GM12801 (cell line): ENCODE data around the gene PLPP2.

Source experiments
- TF ChIP-seq, protein P1 (sequence below): IDR thresholded peaks from one replicate; pipeline ENCODE4 v1.5.1; 2011; ENCODE audit warnings: control low read depth; ENCODE audit not compliant: insufficient read length; ENCODE audit errors: extremely low read depth

The PLPP2 gene

DNA sequence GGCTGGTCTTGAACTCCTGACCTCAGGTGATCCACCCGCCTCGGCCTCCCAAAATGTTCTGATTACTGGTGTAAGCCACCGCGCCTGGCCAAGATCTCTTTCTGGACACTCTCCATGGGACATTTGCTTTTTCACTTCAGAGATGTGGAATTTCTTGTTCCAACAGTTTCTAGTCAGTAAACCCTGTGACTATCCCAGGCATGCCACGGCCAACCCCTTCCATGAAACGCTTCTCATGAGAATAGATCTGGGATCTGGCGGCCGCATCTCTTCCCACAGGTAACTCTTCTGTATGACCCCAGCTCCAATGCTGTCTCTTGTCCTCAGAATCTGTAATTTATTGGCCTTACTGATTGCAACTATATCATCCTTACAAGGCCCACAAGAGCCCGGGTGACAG is 16.2 kb downstream of the PLPP2 start:
- TF ChIP-seq, protein P1, sequence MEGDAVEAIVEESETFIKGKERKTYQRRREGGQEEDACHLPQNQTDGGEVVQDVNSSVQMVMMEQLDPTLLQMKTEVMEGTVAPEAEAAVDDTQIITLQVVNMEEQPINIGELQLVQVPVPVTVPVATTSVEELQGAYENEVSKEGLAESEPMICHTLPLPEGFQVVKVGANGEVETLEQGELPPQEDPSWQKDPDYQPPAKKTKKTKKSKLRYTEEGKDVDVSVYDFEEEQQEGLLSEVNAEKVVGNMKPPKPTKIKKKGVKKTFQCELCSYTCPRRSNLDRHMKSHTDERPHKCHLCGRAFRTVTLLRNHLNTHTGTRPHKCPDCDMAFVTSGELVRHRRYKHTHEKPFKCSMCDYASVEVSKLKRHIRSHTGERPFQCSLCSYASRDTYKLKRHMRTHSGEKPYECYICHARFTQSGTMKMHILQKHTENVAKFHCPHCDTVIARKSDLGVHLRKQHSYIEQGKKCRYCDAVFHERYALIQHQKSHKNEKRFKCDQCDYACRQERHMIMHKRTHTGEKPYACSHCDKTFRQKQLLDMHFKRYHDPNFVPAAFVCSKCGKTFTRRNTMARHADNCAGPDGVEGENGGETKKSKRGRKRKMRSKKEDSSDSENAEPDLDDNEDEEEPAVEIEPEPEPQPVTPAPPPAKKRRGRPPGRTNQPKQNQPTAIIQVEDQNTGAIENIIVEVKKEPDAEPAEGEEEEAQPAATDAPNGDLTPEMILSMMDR, result no peak

DNA sequence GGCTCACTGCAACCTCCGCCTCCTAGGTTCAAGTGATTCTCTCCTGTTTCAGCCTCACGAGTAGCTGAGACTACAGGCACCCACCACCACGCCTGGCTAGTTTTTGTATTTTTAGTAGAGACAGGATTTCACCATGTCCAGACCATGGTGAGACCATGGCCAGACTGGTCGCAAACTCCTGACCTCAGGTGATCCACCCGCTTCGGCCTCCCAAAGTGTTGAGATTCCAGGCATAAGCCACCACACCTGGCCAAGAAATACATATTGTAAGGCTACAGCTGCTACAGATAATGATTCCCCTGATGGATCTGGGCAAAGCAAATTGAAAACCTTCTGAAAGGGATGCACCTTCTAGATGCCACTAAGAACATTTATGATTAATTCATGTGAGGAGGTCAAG is 17.8 kb downstream of the PLPP2 start:
- TF ChIP-seq, protein P1, result no peak

DNA sequence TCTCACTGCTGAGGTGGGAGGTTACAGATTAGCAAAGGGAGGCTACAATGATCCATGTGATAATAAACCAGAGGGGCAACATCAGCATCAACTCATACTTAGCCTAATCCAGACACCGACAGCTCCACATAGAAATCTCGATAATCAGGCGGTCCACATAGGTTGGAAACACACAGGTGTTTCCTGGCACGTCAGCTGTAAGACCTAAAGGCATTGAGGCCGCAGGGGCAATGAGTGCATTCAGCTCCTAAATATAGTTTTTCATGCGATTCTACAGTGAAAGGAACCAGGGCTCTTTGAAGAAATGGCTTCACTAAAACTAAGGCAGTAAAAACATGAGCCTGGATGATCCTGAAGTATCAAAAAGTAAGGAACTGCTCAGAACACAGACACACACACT is 19.3 kb downstream of the PLPP2 start:
- TF ChIP-seq, protein P1, result no peak

DNA sequence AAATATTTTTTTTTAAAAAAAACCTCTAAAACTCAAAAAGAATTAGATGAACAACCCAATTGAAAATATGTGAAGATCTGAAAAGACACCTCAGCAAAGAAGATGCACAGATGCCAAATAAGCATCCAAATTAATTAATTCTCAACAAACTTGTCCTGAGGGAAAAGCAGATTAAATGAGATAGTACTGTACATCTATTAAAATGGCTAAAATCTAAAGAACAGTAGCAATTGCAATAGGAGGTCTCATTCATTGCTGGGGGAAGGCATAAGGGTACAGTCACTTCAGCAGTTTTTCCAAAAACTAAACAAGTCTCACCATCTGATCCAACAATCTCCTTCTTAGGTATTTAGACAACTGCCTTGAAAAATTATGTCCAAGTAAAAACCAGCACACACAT is 22.0 kb downstream of the PLPP2 start:
- TF ChIP-seq, protein P1, result no peak

DNA sequence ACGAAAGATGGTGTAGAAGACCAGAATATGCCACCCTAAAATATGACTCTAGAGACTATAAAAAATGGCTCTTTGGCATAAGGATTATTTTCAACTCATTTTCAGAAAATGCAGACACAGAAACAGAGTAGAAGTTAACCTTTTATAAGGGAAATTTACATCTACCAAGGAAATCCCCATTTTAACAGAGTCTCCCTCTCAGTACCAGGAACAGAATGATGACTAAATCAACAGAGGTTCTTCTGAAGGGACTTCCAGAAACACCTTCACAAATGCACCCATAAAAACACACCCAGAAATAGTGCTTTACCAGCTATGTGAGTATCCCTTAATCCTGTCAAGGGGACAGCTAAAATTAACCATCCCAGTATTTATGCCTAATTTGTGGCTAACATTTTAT is 29.1 kb downstream of the PLPP2 start:
- TF ChIP-seq, protein P1, result no peak

DNA sequence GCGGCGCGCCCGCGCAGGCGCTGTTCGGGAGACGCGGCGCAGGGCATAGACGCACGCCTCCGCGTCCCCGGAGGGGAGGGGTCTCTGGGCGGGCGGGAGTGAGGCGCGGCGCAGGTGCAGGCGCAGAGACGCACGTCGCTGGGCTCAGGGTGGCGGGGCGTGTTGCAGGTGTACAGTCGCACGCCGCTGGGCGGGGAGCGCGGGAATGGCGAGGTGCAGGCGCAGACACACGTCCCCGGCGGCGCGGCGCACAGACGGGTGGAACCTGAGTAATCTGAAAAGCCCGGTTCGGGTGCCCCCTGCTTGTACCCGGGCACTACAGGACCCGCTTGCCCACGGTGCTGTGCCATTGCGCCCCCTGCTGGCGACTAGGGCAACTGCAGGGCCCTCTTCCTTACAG is 44.7 kb downstream of the PLPP2 start:
- TF ChIP-seq, protein P1, result no peak

DNA sequence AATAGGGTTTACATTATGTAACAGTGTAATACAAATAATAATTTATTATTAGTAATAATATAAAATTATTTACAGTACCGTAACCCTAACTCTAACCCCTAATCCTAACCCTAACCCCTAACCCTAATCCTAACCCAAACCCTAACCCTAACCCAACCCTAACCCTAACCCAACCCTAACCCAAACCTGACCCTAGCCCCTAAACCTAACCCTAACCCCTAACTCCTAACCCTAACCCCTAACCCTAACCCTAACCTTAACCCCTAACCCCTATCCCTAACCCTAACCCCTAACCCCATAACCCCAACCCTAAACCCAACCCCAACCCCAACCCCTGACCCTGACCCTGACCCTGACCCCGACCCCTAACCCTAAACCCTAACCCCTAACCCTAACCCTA is 45.7 kb downstream of the PLPP2 start:
- TF ChIP-seq, protein P1, result no peak
